ENCODE results near the gene CEPT1.

GRCh38 chr1:111164151-111164550, 24.1 kb downstream of the CEPT1 start:
- TF ChIP-seq FOXM1 (IDR thresholded peaks at IDR 0.05; ENCODE audit: low read depth) (no peak), POLR2AphosphoS5 (IDR thresholded peaks at IDR 0.05; ENCODE audit: low read depth, low read length) (no peak)
